SK-N-MC (cell line): Measurements from ENCODE around the gene DTNBP1.

ENCODE experiments used
- EZH2 ChIP-seq: fragments of 200-600 bp; sonication (generic); IDR thresholded peaks from one replicate; pipeline ENCODE4 v1.6.1; 2017; ENCODE audit warnings: antibody characterized with exemption
- FOXP2 ChIP-seq: optimal IDR thresholded peaks from 2 replicates; pipeline ENCODE3; 2011; ENCODE audit warnings: mild to moderate bottlenecking, moderate library complexity; ENCODE audit not compliant: insufficient read depth; ENCODE audit errors: extremely low read length, control extremely low read depth
- POLR2AphosphoS5 ChIP-seq: IDR thresholded peaks from 2 replicates; pipeline ENCODE4 v1.6.1; 2012; ENCODE audit warnings: mild to moderate bottlenecking, low read depth, low read length, borderline replicate concordance

GRCh38 chr6:15569035-15569995 lies 93.5 kb downstream of the DTNBP1 start:
- TF ChIP-seq POLR2AphosphoS5, result no peak
- no peak for TF ChIP-seq EZH2
- no peak for TF ChIP-seq FOXP2
